Parathyroid adenoma (tissue), 2 donors: ENCODE results near the gene CBLIF.

Experiments used
- H2AFZ ChIP-seq: fragments of 300-600 bp; sonication (generic); one replicate; pipeline ENCODE4 v1.7.0; 2017; ENCODE audit warnings: antibody characterized with exemption, mild to moderate bottlenecking
- H3K27ac ChIP-seq: fragments of 300-600 bp; sonication (generic); one replicate; pipeline ENCODE4 v1.7.0; 2017
- H3K27me3 ChIP-seq: fragments of 300-600 bp; sonication (generic); one replicate; pipeline ENCODE4 v1.7.0; 2017; ENCODE audit warnings: low read length; ENCODE audit not compliant: control insufficient read depth, insufficient read depth
- H3K36me3 ChIP-seq: fragments of 300-600 bp; sonication (generic); one replicate; pipeline ENCODE4 v1.7.0; 2017; ENCODE audit warnings: low read length; ENCODE audit not compliant: control insufficient read depth, insufficient read depth
- H3K4me1 ChIP-seq: fragments of 300-600 bp; sonication (generic); one replicate; pipeline ENCODE4 v1.7.0; 2017; ENCODE audit warnings: control low read depth
- H3K4me2 ChIP-seq: fragments of 300-600 bp; sonication (generic); one replicate; pipeline ENCODE4 v1.7.0; 2017; ENCODE audit warnings: low read length
- H3K4me3 ChIP-seq: fragments of 300-600 bp; sonication (generic); one replicate; pipeline ENCODE4 v1.7.0; 2017; ENCODE audit warnings: low read depth, low read length
- H3K79me2 ChIP-seq: fragments of 300-600 bp; sonication (generic); one replicate; pipeline ENCODE4 v1.7.0; 2017; ENCODE audit warnings: control low read depth
- H3K9ac ChIP-seq: fragments of 300-600 bp; sonication (generic); one replicate; pipeline ENCODE4 v1.7.0; 2017; ENCODE audit warnings: mild to moderate bottlenecking
- H3K9me3 ChIP-seq: fragments of 300-600 bp; sonication (generic); one replicate; pipeline ENCODE4 v1.7.0; 2017; ENCODE audit warnings: low read length; ENCODE audit not compliant: control insufficient read depth
- TF ChIP-seq, protein P1 (sequence below): fragments of 300-600 bp; sonication (generic); IDR thresholded peaks from one replicate; pipeline ENCODE4 v1.7.0; 2017; ENCODE audit warnings: antibody characterized with exemption, mild to moderate bottlenecking
- donor health status: primary hyperparathyroidism.

CBLIF gene

DNA sequence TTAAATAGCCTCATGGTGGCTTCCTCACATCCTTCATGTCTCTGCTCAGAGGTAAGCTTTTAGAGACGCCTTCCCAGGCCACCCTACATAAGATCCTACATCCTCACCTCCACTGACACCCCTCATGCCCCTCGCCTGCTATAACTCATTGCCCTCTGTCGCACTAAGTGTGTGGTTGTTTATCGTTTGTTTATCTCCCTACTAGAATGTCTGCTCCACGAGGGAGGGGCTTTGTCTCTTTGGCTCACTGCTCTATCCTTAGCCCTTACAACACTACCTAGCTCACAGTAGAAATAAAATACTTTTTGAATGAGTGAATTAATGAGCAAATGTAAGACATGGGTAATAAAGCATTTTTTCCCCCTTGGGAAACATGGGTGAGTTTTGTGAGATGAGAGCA is 1.3 kb upstream of the CBLIF start:
- TF ChIP-seq, protein P1, sequence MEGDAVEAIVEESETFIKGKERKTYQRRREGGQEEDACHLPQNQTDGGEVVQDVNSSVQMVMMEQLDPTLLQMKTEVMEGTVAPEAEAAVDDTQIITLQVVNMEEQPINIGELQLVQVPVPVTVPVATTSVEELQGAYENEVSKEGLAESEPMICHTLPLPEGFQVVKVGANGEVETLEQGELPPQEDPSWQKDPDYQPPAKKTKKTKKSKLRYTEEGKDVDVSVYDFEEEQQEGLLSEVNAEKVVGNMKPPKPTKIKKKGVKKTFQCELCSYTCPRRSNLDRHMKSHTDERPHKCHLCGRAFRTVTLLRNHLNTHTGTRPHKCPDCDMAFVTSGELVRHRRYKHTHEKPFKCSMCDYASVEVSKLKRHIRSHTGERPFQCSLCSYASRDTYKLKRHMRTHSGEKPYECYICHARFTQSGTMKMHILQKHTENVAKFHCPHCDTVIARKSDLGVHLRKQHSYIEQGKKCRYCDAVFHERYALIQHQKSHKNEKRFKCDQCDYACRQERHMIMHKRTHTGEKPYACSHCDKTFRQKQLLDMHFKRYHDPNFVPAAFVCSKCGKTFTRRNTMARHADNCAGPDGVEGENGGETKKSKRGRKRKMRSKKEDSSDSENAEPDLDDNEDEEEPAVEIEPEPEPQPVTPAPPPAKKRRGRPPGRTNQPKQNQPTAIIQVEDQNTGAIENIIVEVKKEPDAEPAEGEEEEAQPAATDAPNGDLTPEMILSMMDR, result no peak
- no peak overlapping the region for H3K27ac ChIP-seq
- no peaks in the 10 kb centered on the region for H3K79me2 ChIP-seq

DNA sequence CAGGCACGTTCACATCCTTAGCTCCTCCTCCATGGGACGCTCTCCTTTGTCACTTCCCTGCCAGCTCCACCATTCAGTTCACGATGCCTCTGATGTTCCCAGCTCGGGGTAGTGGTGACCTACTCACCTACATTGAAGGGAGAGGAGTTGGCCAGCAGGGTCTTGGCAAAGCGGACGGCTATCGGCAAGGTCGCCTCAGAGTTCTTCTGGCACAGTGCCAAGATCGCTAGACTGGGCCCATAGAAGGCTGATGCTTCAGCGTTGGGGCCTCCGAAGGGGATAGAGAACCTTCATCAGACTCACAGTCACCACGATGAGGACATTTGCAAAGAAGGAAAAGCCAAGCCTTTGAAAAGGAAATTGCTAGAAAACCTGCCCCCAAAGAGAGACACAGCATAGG is 3.0 kb downstream of the CBLIF start:
- no peak overlapping the region for H2AFZ ChIP-seq
- no peak overlapping the region for H3K4me2 ChIP-seq
- no peaks in the 10 kb centered on the region for H3K4me1 ChIP-seq
- no peaks in the 10 kb centered on the region for H3K27me3 ChIP-seq
- H3K4me3 ChIP-seq, result no peak overlapping the region
- no peaks in the 10 kb centered on the region for H3K9me3 ChIP-seq
- no peak overlapping the region for H3K27ac ChIP-seq
- no peaks in the 10 kb centered on the region for H3K79me2 ChIP-seq
- TF ChIP-seq, protein P1, result no peak
- H3K9ac ChIP-seq, result no peak overlapping the region
- H3K36me3 ChIP-seq, result no peaks in the 10 kb centered on the region

More for the DNA sequence above, 1.3 kb upstream of the CBLIF start:
- Histone ChIP-seq H2AFZ (no peak overlapping the region), H3K4me3 (no peak overlapping the region), H3K4me1 (no peaks in the 10 kb centered on the region), H3K36me3 (no peaks in the 10 kb centered on the region), H3K27me3 (no peaks in the 10 kb centered on the region), H3K9ac (no peak overlapping the region), H3K4me2 (no peak overlapping the region), H3K9me3 (no peaks in the 10 kb centered on the region)

DNA sequence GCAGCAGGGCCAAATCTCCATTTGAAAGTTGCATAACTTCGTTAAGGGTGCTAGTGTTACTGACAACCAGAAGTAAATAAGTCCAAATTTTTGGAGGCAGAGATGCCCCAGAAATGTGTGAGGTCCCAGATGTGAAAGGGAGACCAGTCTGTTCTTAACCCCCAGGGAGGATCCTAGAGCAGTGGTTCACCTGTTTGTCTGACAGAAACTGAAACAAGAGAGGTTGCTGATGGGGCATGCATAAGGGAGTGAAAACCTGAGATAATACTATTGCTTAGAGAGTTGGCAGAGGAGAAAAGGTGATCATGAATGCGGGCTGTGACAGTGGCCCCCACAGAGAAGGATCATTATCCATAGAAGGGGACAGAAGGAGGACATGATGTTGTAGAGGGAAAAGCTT is 3.8 kb downstream of the CBLIF start:
- Histone ChIP-seq H3K36me3 (no peaks in the 10 kb centered on the region), H3K79me2 (no peaks in the 10 kb centered on the region), H3K4me1 (no peaks in the 10 kb centered on the region), H3K4me3 (no peak overlapping the region), H3K9ac (no peak overlapping the region), H2AFZ (no peak overlapping the region), H3K9me3 (no peaks in the 10 kb centered on the region), H3K4me2 (no peak overlapping the region), H3K27ac (no peak overlapping the region), H3K27me3 (no peaks in the 10 kb centered on the region)
- TF ChIP-seq, protein P1, result no peak

DNA sequence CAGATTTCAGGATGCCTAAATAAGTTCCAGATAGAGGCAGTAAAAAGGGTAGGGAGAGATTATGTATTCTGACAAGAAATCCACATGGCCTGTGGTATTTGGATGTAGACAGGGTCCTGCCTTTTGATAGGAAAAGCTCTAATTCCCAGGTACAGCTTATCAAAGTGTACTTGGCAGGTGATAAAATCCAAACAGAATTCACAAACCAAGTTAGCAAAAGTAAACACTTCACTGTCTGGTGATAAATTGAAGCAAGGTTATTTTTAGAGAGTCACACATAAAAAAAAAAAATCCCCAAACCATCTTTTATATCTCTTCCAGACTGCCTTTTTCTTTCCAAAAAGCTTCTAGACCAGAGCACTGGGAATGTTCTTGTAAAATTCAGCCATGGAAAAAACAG is 5.7 kb downstream of the CBLIF start:
- H3K9me3 ChIP-seq, result no peaks in the 10 kb centered on the region
- H3K4me2 ChIP-seq, result no peak overlapping the region
- H3K27me3 ChIP-seq, result no peaks in the 10 kb centered on the region
- no peaks in the 10 kb centered on the region for H3K4me1 ChIP-seq
- no peak overlapping the region for H3K27ac ChIP-seq
- no peak overlapping the region for H3K9ac ChIP-seq
- no peaks in the 10 kb centered on the region for H3K36me3 ChIP-seq
- no peak overlapping the region for H3K4me3 ChIP-seq
- no peak overlapping the region for H2AFZ ChIP-seq
- H3K79me2 ChIP-seq, result no peaks in the 10 kb centered on the region
- TF ChIP-seq, protein P1, result no peak

DNA sequence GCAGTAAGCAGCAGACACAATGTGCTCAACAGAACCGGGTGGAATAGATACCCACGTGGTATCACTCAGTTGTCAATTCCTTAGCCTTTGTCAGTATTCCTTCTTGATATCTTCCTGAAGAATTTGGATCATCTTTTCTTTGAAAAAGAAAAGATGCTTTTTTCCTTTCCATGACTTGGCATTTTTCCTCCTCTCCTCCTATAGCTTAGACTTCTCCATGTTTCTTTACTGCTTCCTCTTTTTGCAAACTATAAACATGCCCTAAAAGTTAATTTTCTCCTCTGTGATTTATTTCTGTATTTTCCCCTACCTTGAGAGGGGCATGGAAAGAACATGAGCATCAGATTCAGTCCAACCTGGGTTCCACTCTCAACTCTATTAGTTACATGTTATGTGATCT is 11.7 kb downstream of the CBLIF start:
- no peaks in the 10 kb centered on the region for H3K9me3 ChIP-seq
- no peak overlapping the region for H3K4me3 ChIP-seq
- H3K27me3 ChIP-seq, result no peaks in the 10 kb centered on the region
- no peaks in the 10 kb centered on the region for H3K4me1 ChIP-seq
- TF ChIP-seq, protein P1, result no peak
- H3K4me2 ChIP-seq, result no peak overlapping the region
- H2AFZ ChIP-seq, result no peak overlapping the region
- H3K9ac ChIP-seq, result no peak overlapping the region
- H3K36me3 ChIP-seq, result no peaks in the 10 kb centered on the region
- H3K27ac ChIP-seq, result no peak overlapping the region
- H3K79me2 ChIP-seq, result no peaks in the 10 kb centered on the region
